SK-N-SH treated with all-trans-retinoic acid at 6 μM for 48 hours (cell line): ENCODE data around the gene ADGRV1.

ENCODE experiments used
- ATAC-seq: fragments of 200-7000 bp; cut with Tn5 transposase; 3 replicates; pipeline ENCODE4 v1.9.1; 2020; ENCODE audit warnings: mild to moderate bottlenecking, moderate library complexity
- ARNTL ChIP-seq: fragments of 450-650 bp; formaldehyde crosslinking; IDR thresholded peaks from 2 replicates; pipeline ENCODE4 v1.5.0; 2020; ENCODE audit warnings: low read depth, mild to moderate bottlenecking, moderate library complexity, borderline replicate concordance
- BACH2 ChIP-seq: fragments of 250-450 bp; sonication (Bioruptor Pico); IDR thresholded peaks from 2 replicates; pipeline ENCODE4 v1.9.0; 2021; ENCODE audit warnings: mild to moderate bottlenecking, borderline replicate concordance
- CSDC2 ChIP-seq: fragments of 250-450 bp; sonication (Bioruptor Pico); IDR thresholded peaks from 2 replicates; pipeline ENCODE4 v1.5.0; 2020; ENCODE audit warnings: mild to moderate bottlenecking, moderate library complexity
- CSRNP3 ChIP-seq: fragments of 250-450 bp; sonication (Bioruptor Pico); IDR thresholded peaks from 2 replicates; pipeline ENCODE4 v1.5.1; 2021; ENCODE audit warnings: mild to moderate bottlenecking, moderate library complexity
- ESRRG ChIP-seq: fragments of 250-450 bp; sonication (Bioruptor Pico); IDR thresholded peaks from 2 replicates; pipeline ENCODE4 v1.6.1; 2021; ENCODE audit warnings: mild to moderate bottlenecking
- ISL1 ChIP-seq: fragments of 250-450 bp; sonication (Bioruptor Pico); IDR thresholded peaks from 2 replicates; pipeline ENCODE4 v2.1.2; 2022; ENCODE audit warnings: mild to moderate bottlenecking, moderate library complexity
- PPARA ChIP-seq: fragments of 250-450 bp; sonication (Bioruptor Pico); IDR thresholded peaks from 2 replicates; pipeline ENCODE4 v1.5.0; 2020; ENCODE audit warnings: mild to moderate bottlenecking, borderline replicate concordance
- RARB ChIP-seq: fragments of 250-450 bp; sonication (Bioruptor Pico); IDR thresholded peaks from 2 replicates; pipeline ENCODE4 v1.8.0; 2021; ENCODE audit warnings: mild to moderate bottlenecking, moderate library complexity
- SNAI2 ChIP-seq: fragments of 250-450 bp; sonication (Bioruptor Pico); IDR thresholded peaks from 2 replicates; pipeline ENCODE4 v1.5.0; 2020; ENCODE audit warnings: mild to moderate bottlenecking, moderate library complexity
- TCF4 ChIP-seq: fragments of 250-450 bp; sonication (Bioruptor Pico); IDR thresholded peaks from 2 replicates; pipeline ENCODE4 v1.8.0; 2021; ENCODE audit warnings: mild to moderate bottlenecking, moderate library complexity, borderline replicate concordance
- TOX ChIP-seq: fragments of 250-450 bp; sonication (Bioruptor Pico); IDR thresholded peaks from 2 replicates; pipeline ENCODE4 v1.8.0; 2021; ENCODE audit warnings: mild to moderate bottlenecking, moderate library complexity, borderline replicate concordance
- TSHZ2 ChIP-seq: fragments of 250-450 bp; sonication (Bioruptor Pico); IDR thresholded peaks from 2 replicates; pipeline ENCODE4 v1.5.0; 2020; ENCODE audit warnings: mild to moderate bottlenecking, moderate library complexity
- ZC3H10 ChIP-seq: fragments of 250-450 bp; sonication (Bioruptor Pico); IDR thresholded peaks from 2 replicates; pipeline ENCODE4 v1.5.1; 2021; ENCODE audit warnings: mild to moderate bottlenecking, moderate library complexity
- ZFP3 ChIP-seq: fragments of 250-450 bp; sonication (Bioruptor Pico); IDR thresholded peaks from 2 replicates; pipeline ENCODE4 v1.5.0; 2020; ENCODE audit warnings: mild to moderate bottlenecking, moderate library complexity
- ZFP30 ChIP-seq: fragments of 450-650 bp; formaldehyde crosslinking; IDR thresholded peaks from 2 replicates; pipeline ENCODE4 v1.5.0; 2022; ENCODE audit warnings: mild to moderate bottlenecking, moderate library complexity
- ZNF70 ChIP-seq: fragments of 450-650 bp; formaldehyde crosslinking; IDR thresholded peaks from 2 replicates; pipeline ENCODE4 v1.5.0; 2020; ENCODE audit warnings: mild to moderate bottlenecking, moderate library complexity
- ZNF8 ChIP-seq: fragments of 450-650 bp; formaldehyde crosslinking; IDR thresholded peaks from 2 replicates; pipeline ENCODE4 v1.5.0; 2020; ENCODE audit warnings: mild to moderate bottlenecking, moderate library complexity
- TF ChIP-seq, protein P1 (sequence below): fragments of 250-450 bp; sonication (Bioruptor Pico); IDR thresholded peaks from 2 replicates; pipeline ENCODE4 v1.8.0; 2021; ENCODE audit warnings: low read depth, mild to moderate bottlenecking, moderate library complexity, borderline replicate concordance
- TF ChIP-seq, protein P2 (sequence below): fragments of 250-450 bp; sonication (Bioruptor Pico); IDR thresholded peaks from 2 replicates; pipeline ENCODE4 v1.5.1; 2020; ENCODE audit warnings: low read depth, mild to moderate bottlenecking, moderate library complexity
- TF ChIP-seq, protein P3 (sequence below): fragments of 250-450 bp; sonication (Bioruptor Pico); IDR thresholded peaks from 2 replicates; pipeline ENCODE4 v1.8.0; 2020; ENCODE audit warnings: mild to moderate bottlenecking, moderate library complexity, borderline replicate concordance

Gene ADGRV1

DNA sequence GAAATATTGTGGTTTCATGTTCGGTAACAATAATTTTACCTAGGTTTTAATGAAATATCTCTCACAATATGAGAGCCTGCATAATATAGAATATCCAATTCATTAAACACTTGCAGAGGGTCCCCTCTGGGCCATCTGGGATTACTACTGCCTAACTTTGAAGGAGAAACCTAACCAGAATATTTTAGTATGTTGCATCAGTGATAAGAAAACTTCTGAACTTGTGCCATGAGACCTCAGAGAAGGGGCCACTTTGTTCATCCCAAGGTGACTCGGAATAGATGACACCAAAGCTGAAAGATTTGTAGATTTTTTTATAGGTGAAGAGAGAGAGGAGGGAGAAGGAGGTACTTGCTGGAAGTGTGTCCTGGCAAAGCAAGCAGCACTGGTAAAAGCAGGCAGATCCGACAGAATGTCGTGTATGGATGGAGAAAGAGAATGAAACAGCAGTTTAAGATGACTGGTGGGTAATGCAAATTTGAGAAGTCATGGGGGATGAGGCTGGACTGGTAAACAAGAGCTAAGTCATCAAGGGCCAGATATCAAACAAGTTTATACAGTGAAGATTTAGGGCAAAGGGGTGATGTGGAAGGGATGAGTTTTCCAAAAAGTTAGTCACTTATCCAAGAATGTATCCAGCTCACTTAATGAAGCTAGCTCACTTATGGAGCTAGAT, 372.3 kb downstream of the ADGRV1 start (continued):
- TF ChIP-seq BACH2 (CRISPR knock-in tag) (no peak), CSRNP3 (CRISPR knock-in tag) (no peak)

DNA sequence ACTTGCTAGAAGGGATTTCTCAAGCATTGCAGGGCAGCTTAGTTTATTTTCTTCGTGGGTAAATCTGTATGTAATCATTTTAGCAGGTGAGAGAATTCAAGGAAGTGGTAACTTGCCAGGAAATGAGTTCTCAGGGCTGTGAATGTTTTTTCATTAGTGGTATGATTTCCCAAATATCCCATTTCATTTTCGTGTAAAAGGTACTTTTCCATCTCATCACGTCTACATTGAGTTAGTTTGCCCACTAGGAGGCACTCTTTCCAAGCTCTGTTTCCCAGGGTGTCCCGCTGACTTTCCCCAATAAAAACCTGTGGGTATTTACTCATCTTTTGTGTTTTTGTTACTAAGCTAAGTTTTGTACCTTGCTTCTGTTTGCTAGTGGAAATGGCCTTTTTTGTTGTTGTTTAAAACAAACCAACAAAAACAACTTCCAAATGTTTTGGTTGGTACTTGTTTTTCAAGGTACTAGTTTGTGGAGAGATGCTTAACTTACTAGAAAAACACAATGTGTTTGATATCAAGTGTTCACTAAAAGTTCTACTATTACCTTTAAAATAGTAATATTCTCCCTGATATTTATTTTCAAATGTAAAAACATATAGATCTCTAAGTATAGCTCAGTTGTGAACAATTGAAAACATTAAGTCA, 373.6 kb downstream of the ADGRV1 start:
- ATAC-seq = peak; percentile 91
- TF ChIP-seq ISL1 (CRISPR knock-in tag) = no peak

DNA sequence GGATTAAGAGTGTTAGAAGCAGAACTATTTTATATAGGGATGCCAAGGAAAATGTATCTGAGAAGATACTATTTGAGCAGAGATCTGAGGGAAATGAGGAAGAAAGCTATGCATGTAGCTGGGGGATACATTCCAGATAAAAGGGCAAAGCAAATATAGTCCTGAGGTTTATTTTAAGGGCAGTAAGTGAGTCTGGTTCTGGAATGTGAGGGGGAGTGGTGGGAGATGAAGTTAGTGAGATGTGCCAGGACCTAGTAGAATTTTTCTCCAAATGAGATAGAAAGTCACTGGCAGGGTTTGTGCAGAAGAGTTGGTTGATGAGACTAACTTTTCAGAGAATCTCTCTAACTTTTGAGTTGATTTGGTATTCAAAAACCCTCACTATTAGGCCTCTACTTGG, 374.7 kb downstream of the ADGRV1 start:
- no peak for ATAC-seq
- TF ChIP-seq TCF4 (no peak), CSDC2 (CRISPR knock-in tag) (no peak), ARNTL (CRISPR knock-in tag) (no peak), ZC3H10 (CRISPR knock-in tag) (no peak), RARB (CRISPR knock-in tag) (no peak), TSHZ2 (CRISPR knock-in tag) (no peak), TOX (CRISPR knock-in tag) (no peak), SNAI2 (CRISPR knock-in tag) (no peak), ZFP30 (CRISPR knock-in tag) (no peak), CSRNP3 (CRISPR knock-in tag) (no peak), PPARA (no peak), ESRRG (CRISPR knock-in tag) (no peak), BACH2 (CRISPR knock-in tag) (no peak), ZNF70 (no peak), ZNF8 (CRISPR knock-in tag) (no peak), ZFP3 (CRISPR knock-in tag) (no peak)
- TF ChIP-seq, protein P1, sequence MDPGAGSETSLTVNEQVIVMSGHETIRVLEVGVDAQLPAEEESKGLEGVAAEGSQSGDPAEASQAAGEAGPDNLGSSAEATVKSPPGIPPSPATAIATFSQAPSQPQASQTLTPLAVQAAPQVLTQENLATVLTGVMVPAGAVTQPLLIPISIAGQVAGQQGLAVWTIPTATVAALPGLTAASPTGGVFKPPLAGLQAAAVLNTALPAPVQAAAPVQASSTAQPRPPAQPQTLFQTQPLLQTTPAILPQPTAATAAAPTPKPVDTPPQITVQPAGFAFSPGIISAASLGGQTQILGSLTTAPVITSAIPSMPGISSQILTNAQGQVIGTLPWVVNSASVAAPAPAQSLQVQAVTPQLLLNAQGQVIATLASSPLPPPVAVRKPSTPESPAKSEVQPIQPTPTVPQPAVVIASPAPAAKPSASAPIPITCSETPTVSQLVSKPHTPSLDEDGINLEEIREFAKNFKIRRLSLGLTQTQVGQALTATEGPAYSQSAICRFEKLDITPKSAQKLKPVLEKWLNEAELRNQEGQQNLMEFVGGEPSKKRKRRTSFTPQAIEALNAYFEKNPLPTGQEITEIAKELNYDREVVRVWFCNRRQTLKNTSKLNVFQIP (CRISPR knock-in tag) = no peak
- TF ChIP-seq, protein P2, sequence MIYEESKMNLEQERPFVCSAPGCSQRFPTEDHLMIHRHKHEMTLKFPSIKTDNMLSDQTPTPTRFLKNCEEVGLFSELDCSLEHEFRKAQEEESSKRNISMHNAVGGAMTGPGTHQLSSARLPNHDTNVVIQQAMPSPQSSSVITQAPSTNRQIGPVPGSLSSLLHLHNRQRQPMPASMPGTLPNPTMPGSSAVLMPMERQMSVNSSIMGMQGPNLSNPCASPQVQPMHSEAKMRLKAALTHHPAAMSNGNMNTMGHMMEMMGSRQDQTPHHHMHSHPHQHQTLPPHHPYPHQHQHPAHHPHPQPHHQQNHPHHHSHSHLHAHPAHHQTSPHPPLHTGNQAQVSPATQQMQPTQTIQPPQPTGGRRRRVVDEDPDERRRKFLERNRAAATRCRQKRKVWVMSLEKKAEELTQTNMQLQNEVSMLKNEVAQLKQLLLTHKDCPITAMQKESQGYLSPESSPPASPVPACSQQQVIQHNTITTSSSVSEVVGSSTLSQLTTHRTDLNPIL (CRISPR knock-in tag) = no peak
- TF ChIP-seq, protein P3, sequence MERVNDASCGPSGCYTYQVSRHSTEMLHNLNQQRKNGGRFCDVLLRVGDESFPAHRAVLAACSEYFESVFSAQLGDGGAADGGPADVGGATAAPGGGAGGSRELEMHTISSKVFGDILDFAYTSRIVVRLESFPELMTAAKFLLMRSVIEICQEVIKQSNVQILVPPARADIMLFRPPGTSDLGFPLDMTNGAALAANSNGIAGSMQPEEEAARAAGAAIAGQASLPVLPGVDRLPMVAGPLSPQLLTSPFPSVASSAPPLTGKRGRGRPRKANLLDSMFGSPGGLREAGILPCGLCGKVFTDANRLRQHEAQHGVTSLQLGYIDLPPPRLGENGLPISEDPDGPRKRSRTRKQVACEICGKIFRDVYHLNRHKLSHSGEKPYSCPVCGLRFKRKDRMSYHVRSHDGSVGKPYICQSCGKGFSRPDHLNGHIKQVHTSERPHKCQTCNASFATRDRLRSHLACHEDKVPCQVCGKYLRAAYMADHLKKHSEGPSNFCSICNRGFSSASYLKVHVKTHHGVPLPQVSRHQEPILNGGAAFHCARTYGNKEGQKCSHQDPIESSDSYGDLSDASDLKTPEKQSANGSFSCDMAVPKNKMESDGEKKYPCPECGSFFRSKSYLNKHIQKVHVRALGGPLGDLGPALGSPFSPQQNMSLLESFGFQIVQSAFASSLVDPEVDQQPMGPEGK (CRISPR knock-in tag) = no peak
- TF ChIP-seq, all 23 proteins: peak for 0
